Mesothelial cell of epicardium (in vitro differentiated cells): ENCODE data around the gene DNAAF8. TPM values are rescaled to one million over a fixed set of nuclear protein-coding genes. Genes with fewer than 3 reads are reported as not detected.

Source experiments
- DNase-seq, 2 experiments: peaks; one replicate each; pipeline ENCODE4 v3.0.0; 2021; ENCODE audit warnings: low spot score in 2 of 2; ENCODE audit not compliant: unreplicated experiment in 2 of 2
- H3K27ac Mint-ChIP-seq: 2 replicates; pipeline ENCODE4 v1.8.0; 2021; ENCODE audit warnings: mixed read lengths
- H3K27me3 Mint-ChIP-seq: 2 replicates; pipeline ENCODE4 v1.8.0; 2021; ENCODE audit warnings: low read depth, mixed read lengths
- H3K36me3 Mint-ChIP-seq: 2 replicates; pipeline ENCODE4 v1.8.0; 2021; ENCODE audit warnings: mixed read lengths
- H3K4me1 Mint-ChIP-seq: 2 replicates; pipeline ENCODE4 v1.8.0; 2021; ENCODE audit warnings: mixed read lengths
- H3K4me3 Mint-ChIP-seq: 2 replicates; pipeline ENCODE4 v1.8.0; 2021; ENCODE audit warnings: mild to moderate bottlenecking, moderate library complexity, mixed read lengths
- H3K9me3 Mint-ChIP-seq: 2 replicates; pipeline ENCODE4 v1.8.0; 2021; ENCODE audit warnings: mixed read lengths
- CTCF ChIP-seq: fragments of 200-600 bp; sonication (generic); IDR thresholded peaks from one replicate; pipeline ENCODE4 v1.5.0; 2021; ENCODE audit warnings: antibody characterized with exemption; ENCODE audit not compliant: unreplicated experiment
- total RNA-seq: library from RNA; stranded (reverse); gene quantifications from 3 replicates; pipeline ENCODE4 v1.2.1, GENCODE V29; 2021

DNAAF8 gene
- total RNA-seq, 1 donor from 2014 or later, result 0.45 TPM

- Mint-ChIP-seq H3K27ac (no peak overlapping the region), H3K9me3 (peaks cover 5% of the 10 kb centered on the region), H3K27me3 (no peaks in the 10 kb centered on the region), H3K4me1 (no peaks in the 10 kb centered on the region), H3K4me3 (no peak overlapping the region), H3K36me3 (peaks cover 29% of the 10 kb centered on the region)
- TF ChIP-seq CTCF, result no peak
- no peak for DNase-seq
Measured at GRCh38 chr16:4752351-4753100, 18.2 kb downstream of the DNAAF8 start.

- Mint-ChIP-seq H3K27me3 (no peaks in the 10 kb centered on the region), H3K9me3 (peaks cover 5% of the 10 kb centered on the region), H3K36me3 (peaks cover 29% of the 10 kb centered on the region), H3K27ac (no peak overlapping the region), H3K4me3 (no peak overlapping the region), H3K4me1 (no peaks in the 10 kb centered on the region)
- TF ChIP-seq CTCF, result no peak
- no peak for DNase-seq
Measured at GRCh38 chr16:4753227-4753626, 18.9 kb downstream of the DNAAF8 start.

GRCh38 chr16:4754865-4755264 is 20.5 kb downstream of the DNAAF8 start:
- no peak for DNase-seq
- H3K4me1 Mint-ChIP-seq, result no peaks in the 10 kb centered on the region
- H3K9me3 Mint-ChIP-seq, result peaks cover 5% of the 10 kb centered on the region
- no peak overlapping the region for H3K4me3 Mint-ChIP-seq
- H3K27ac Mint-ChIP-seq, result no peak overlapping the region
- H3K27me3 Mint-ChIP-seq, result no peaks in the 10 kb centered on the region
- peaks cover 42% of the 10 kb centered on the region for H3K36me3 Mint-ChIP-seq
- no peak for TF ChIP-seq CTCF

- no peak overlapping the region for H3K4me3 Mint-ChIP-seq
- H3K27me3 Mint-ChIP-seq, result no peaks in the 10 kb centered on the region
- H3K4me1 Mint-ChIP-seq, result no peaks in the 10 kb centered on the region
- DNase-seq, result no peak
- peaks cover 5% of the 10 kb centered on the region for H3K9me3 Mint-ChIP-seq
- peaks cover 47% of the 10 kb centered on the region for H3K36me3 Mint-ChIP-seq
- H3K27ac Mint-ChIP-seq, result no peak overlapping the region
- no peak for TF ChIP-seq CTCF
Measured at GRCh38 chr16:4755687-4756086, 21.4 kb downstream of the DNAAF8 start.

- DNase-seq, result no peak
- Mint-ChIP-seq H3K4me3 (no peak overlapping the region), H3K27ac (no peak overlapping the region), H3K4me1 (no peaks in the 10 kb centered on the region), H3K27me3 (no peaks in the 10 kb centered on the region), H3K36me3 (peaks cover 39% of the 10 kb centered on the region), H3K9me3 (peaks cover 5% of the 10 kb centered on the region)
- TF ChIP-seq CTCF, result no peak
Measured at GRCh38 chr16:4760221-4760910, 26.0 kb downstream of the DNAAF8 start.
